ENCODE data around the gene ZNF311. TPM values are rescaled to one million over a fixed set of nuclear protein-coding genes. Genes with fewer than 3 reads are reported as not detected.

ZNF311 gene
- total and polyA plus RNA-seq, 2 of the 13 experiments (the other 11 are each of a cell fraction or from before 2014, with no cell fraction given) = not detected

DNA sequence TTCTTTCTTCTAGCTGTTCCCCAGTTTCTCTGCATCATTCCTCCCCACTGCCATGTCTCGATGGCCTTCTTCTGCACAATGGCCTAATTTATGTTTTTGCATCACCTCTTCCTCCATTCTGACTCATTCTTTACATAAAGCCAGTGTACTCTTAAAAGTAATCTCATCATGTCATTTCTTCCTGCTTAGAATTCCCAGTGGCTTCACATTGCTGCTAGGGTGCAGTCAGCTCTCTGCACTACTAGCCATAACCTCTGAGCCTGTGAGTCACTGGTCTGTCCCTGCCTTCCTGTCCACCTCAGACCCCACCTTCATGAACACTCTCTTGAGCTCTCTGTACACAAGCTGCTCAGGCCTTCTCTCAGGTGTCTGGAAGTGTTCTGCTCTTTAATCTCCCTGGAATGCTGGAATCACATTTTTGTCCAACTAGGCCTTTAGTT is 57.3 kb downstream of the ZNF311 start (continued):
- TF ChIP-seq BCL6 (CRISPR knock-in tag; IDR thresholded peaks at IDR 0.05) (0 out of 2 replicates have a peak, but pooled peaks have one; percentile 25), PCBP2 (optimal IDR thresholded peaks at IDR 0.05; ENCODE audit: low read depth, low read length, poor library complexity, severe bottlenecking) (no peak), ZSCAN9 (CRISPR knock-in tag; IDR thresholded peaks at IDR 0.05; ENCODE audit: borderline replicate concordance) (no peak), EP300 (IDR thresholded peaks at IDR 0.05; ENCODE audit: low read depth in 2 of 2, low read length in 2 of 2) (peak in 1 of 2 experiments; percentile 26; a peak in 2 of 4 replicates), EP300 (CRISPR knock-in tag; IDR thresholded peaks at IDR 0.05; ENCODE audit: borderline replicate concordance) (peak; percentile 29; the same call in 1 of the 2 replicates), RXRB (CRISPR knock-in tag; IDR thresholded peaks at IDR 0.05; ENCODE audit: borderline replicate concordance) (peak; percentile 63; the same call in 1 of the 2 replicates), PLRG1 (conservative IDR thresholded peaks at IDR 0.05) (no peak), ZNF724P (CRISPR knock-in tag; IDR thresholded peaks at IDR 0.05; ENCODE audit: borderline replicate concordance) (no peak), MAZ (IDR thresholded peaks at IDR 0.05; ENCODE audit: borderline replicate concordance, low read depth, low read length) (no peak), MAZ (CRISPR knock-in tag; IDR thresholded peaks at IDR 0.05; ENCODE audit: low read depth) (no peak), MIER3 (CRISPR knock-in tag; IDR thresholded peaks at IDR 0.05; ENCODE audit: borderline replicate concordance) (0 out of 2 replicates have a peak, but pooled peaks have one; percentile 32), ZNF232 (CRISPR knock-in tag; IDR thresholded peaks at IDR 0.05; ENCODE audit: borderline replicate concordance) (no peak)
- TF ChIP-seq, protein P1, sequence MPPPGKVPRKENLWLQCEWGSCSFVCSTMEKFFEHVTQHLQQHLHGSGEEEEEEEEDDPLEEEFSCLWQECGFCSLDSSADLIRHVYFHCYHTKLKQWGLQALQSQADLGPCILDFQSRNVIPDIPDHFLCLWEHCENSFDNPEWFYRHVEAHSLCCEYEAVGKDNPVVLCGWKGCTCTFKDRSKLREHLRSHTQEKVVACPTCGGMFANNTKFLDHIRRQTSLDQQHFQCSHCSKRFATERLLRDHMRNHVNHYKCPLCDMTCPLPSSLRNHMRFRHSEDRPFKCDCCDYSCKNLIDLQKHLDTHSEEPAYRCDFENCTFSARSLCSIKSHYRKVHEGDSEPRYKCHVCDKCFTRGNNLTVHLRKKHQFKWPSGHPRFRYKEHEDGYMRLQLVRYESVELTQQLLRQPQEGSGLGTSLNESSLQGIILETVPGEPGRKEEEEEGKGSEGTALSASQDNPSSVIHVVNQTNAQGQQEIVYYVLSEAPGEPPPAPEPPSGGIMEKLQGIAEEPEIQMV (CRISPR knock-in tag; IDR thresholded peaks at IDR 0.05; ENCODE audit: low read depth) = no peak
- TF ChIP-seq, protein P2, sequence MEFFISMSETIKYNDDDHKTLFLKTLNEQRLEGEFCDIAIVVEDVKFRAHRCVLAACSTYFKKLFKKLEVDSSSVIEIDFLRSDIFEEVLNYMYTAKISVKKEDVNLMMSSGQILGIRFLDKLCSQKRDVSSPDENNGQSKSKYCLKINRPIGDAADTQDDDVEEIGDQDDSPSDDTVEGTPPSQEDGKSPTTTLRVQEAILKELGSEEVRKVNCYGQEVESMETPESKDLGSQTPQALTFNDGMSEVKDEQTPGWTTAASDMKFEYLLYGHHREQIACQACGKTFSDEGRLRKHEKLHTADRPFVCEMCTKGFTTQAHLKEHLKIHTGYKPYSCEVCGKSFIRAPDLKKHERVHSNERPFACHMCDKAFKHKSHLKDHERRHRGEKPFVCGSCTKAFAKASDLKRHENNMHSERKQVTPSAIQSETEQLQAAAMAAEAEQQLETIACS (CRISPR knock-in tag; IDR thresholded peaks at IDR 0.05) = no peak
- TF ChIP-seq, protein P3, sequence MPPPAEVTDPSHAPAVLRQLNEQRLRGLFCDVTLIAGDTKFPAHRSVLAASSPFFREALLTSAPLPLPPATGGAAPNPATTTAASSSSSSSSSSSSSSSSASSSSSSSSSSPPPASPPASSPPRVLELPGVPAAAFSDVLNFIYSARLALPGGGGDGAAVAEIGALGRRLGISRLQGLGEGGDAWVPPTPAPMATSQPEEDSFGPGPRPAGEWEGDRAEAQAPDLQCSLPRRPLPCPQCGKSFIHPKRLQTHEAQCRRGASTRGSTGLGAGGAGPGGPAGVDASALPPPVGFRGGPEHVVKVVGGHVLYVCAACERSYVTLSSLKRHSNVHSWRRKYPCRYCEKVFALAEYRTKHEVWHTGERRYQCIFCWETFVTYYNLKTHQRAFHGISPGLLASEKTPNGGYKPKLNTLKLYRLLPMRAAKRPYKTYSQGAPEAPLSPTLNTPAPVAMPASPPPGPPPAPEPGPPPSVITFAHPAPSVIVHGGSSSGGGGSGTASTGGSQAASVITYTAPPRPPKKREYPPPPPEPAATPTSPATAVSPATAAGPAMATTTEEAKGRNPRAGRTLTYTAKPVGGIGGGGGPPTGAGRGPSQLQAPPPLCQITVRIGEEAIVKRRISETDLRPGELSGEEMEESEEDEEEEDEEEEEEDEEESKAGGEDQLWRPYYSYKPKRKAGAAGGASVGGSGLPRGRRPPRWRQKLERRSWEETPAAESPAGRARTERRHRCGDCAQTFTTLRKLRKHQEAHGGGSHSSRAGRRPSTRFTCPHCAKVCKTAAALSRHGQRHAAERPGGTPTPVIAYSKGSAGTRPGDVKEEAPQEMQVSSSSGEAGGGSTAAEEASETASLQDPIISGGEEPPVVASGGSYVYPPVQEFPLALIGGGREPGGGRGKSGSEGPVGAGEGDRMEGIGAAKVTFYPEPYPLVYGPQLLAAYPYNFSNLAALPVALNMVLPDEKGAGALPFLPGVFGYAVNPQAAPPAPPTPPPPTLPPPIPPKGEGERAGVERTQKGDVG (CRISPR knock-in tag; IDR thresholded peaks at IDR 0.05; ENCODE audit: borderline replicate concordance) = no peak
- TF ChIP-seq, protein P4, sequence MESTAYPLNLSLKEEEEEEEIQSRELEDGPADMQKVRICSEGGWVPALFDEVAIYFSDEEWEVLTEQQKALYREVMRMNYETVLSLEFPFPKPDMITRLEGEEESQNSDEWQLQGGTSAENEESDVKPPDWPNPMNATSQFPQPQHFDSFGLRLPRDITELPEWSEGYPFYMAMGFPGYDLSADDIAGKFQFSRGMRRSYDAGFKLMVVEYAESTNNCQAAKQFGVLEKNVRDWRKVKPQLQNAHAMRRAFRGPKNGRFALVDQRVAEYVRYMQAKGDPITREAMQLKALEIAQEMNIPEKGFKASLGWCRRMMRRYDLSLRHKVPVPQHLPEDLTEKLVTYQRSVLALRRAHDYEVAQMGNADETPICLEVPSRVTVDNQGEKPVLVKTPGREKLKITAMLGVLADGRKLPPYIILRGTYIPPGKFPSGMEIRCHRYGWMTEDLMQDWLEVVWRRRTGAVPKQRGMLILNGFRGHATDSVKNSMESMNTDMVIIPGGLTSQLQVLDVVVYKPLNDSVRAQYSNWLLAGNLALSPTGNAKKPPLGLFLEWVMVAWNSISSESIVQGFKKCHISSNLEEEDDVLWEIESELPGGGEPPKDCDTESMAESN (CRISPR knock-in tag; conservative IDR thresholded peaks at IDR 0.05) = 0 out of 2 replicates have a peak, but pooled peaks have one; percentile 20
- TF ChIP-seq, protein P5, sequence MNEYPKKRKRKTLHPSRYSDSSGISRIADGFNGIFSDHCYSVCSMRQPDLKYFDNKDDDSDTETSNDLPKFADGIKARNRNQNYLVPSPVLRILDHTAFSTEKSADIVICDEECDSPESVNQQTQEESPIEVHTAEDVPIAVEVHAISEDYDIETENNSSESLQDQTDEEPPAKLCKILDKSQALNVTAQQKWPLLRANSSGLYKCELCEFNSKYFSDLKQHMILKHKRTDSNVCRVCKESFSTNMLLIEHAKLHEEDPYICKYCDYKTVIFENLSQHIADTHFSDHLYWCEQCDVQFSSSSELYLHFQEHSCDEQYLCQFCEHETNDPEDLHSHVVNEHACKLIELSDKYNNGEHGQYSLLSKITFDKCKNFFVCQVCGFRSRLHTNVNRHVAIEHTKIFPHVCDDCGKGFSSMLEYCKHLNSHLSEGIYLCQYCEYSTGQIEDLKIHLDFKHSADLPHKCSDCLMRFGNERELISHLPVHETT (CRISPR knock-in tag; conservative IDR thresholded peaks at IDR 0.05) = no peak
- TF ChIP-seq, protein P6, sequence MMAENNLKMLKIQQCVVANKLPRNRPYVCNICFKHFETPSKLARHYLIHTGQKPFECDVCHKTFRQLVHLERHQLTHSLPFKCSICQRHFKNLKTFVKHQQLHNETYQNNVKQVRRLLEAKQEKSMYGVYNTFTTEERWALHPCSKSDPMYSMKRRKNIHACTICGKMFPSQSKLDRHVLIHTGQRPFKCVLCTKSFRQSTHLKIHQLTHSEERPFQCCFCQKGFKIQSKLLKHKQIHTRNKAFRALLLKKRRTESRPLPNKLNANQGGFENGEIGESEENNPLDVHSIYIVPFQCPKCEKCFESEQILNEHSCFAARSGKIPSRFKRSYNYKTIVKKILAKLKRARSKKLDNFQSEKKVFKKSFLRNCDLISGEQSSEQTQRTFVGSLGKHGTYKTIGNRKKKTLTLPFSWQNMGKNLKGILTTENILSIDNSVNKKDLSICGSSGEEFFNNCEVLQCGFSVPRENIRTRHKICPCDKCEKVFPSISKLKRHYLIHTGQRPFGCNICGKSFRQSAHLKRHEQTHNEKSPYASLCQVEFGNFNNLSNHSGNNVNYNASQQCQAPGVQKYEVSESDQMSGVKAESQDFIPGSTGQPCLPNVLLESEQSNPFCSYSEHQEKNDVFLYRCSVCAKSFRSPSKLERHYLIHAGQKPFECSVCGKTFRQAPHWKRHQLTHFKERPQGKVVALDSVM (CRISPR knock-in tag; IDR thresholded peaks at IDR 0.05) = no peak
